CD4-positive, alpha-beta T cell (primary cell): ENCODE data around the gene RILPL1. TPM values are rescaled to one million over a fixed set of nuclear protein-coding genes. Genes with fewer than 3 reads are reported as not detected.

Experiments used
- ATAC-seq: fragments of 200-7000 bp; cut with Tn5 transposase; one replicate; pipeline ENCODE4 v1.10.0; 2022; ENCODE audit warnings: mild to moderate bottlenecking; ENCODE audit not compliant: poor library complexity
- CTCF ChIA-PET: fragments of 350-600 bp; sonication (Branson Sonifier 250); formaldehyde crosslinking; loops from one replicate; lab custom pipeline; 2021; ENCODE audit warnings: antibody characterized with exemption, inconsistent platforms; lab: Charles Lee
- POLR2A ChIA-PET: fragments of 350-600 bp; sonication (Branson Sonifier 250); formaldehyde crosslinking; loops from one replicate; lab custom pipeline; 2021; ENCODE audit warnings: antibody characterized with exemption, inconsistent platforms; lab: Charles Lee
- DNase-seq, 14 experiments: peaks; one replicate each; pipeline ENCODE4 v3.0.0-alpha.2; 2013 to 2020; ENCODE audit warnings: mixed read lengths in 2 of 14
- H3K27ac ChIP-seq, 2 donors: one replicate each; pipeline versions ENCODE4 v1.5.1 to v1.7.0; 2013; ENCODE audit warnings: low read length in 2 of 2, low read depth in 1 of 2, mild to moderate bottlenecking in 1 of 2
- H3K27me3 ChIP-seq, 2 experiments: 1 replicate in 1 of 2; 2 replicates in 1 of 2; pipeline versions ENCODE4 v1.6.1 to v1.7.0; 2013; ENCODE audit warnings: low read length in 2 of 2, control low read depth in 1 of 2, mild to moderate bottlenecking in 1 of 2, moderate library complexity in 1 of 2; ENCODE audit not compliant: insufficient read depth in 2 of 2, control insufficient read depth in 1 of 2
- H3K36me3 ChIP-seq: one replicate; pipeline ENCODE4 v1.6.1; 2013; ENCODE audit warnings: low read length, control low read depth; ENCODE audit not compliant: insufficient read depth
- H3K4me1 ChIP-seq: one replicate; pipeline ENCODE4 v1.6.1; 2013; ENCODE audit warnings: low read length, control low read depth; ENCODE audit not compliant: insufficient read depth
- H3K4me3 ChIP-seq: one replicate; pipeline ENCODE4 v1.5.1; 2013; ENCODE audit warnings: mild to moderate bottlenecking, low read length, moderate library complexity
- H3K9me3 ChIP-seq, 2 experiments: 1 replicate in 1 of 2; 2 replicates in 1 of 2; pipeline versions ENCODE4 v1.6.1 to v1.7.0; 2013; ENCODE audit warnings: low read length in 2 of 2, mild to moderate bottlenecking in 2 of 2, control low read depth in 1 of 2, moderate library complexity in 1 of 2; ENCODE audit not compliant: control insufficient read depth in 1 of 2, insufficient read depth in 1 of 2
- H3K27ac Mint-ChIP-seq: one replicate; pipeline ENCODE4 v1.8.0; 2020; ENCODE audit warnings: mixed read lengths
- H3K27me3 Mint-ChIP-seq: one replicate; pipeline ENCODE4 v1.8.0; 2021; ENCODE audit warnings: mixed read lengths
- H3K36me3 Mint-ChIP-seq: one replicate; pipeline ENCODE4 v1.8.0; 2021; ENCODE audit warnings: low read depth, mixed read lengths
- H3K4me1 Mint-ChIP-seq: one replicate; pipeline ENCODE4 v1.8.0; 2021; ENCODE audit warnings: low read depth, mixed read lengths
- H3K4me3 Mint-ChIP-seq: one replicate; pipeline ENCODE4 v1.8.0; 2020; ENCODE audit warnings: mild to moderate bottlenecking, mixed read lengths
- H3K9me3 Mint-ChIP-seq: one replicate; pipeline ENCODE4 v1.8.0; 2020; ENCODE audit warnings: mixed read lengths
- intact Hi-C, 2 experiments: fragments of 100-400 bp; cut with DNase I in 1 of 2; cut with micrococcal nuclease in 1 of 2; formaldehyde crosslinking; loops; one replicate each; pipeline versions ENCODE4 v1.15.1 to v1.9.0; 2023 to 2025; cut with DNase I, micrococcal nuclease
- total RNA-seq, 174 experiments: library from RNA in 2 of 174; stranded (reverse) in 2 of 174; gene quantifications; one replicate each; pipeline ENCODE4 v1.2.3 and lab custom pipeline; 2021 to 2026
- TF ChIP-seq, protein P1 (sequence below): fragments of 200-600 bp; IDR thresholded peaks from one replicate; pipeline ENCODE4 v1.8.0; 2022; ENCODE audit warnings: antibody characterized with exemption, mild to moderate bottlenecking

RILPL1 gene
- total RNA-seq, 2 experiments from 2014 or later = 3.3 to 3.4 TPM

DNA sequence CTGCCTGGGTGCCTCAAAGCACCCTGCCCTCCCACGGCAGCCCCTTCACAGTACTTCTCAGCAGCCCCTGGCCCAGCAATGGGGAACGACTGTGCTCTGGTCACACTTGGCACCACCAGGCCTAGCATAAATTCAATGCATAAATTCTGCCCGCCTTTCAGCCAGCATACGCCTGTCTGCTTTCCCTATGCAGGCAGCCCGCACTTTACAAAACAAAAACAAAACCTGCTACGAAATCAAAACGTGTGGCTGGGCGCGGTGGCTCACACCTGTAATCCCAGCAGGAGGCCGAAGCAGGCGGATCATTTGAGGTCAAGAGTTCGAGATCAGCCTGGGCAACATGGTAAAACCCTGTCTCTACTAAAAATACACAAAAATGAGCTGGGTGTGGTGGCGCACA, 42.0 kb downstream of the RILPL1 start:
- Histone ChIP-seq H3K36me3 (no peaks in the 10 kb centered on the region), H3K4me3 (no peak overlapping the region), H3K27me3 (no peaks in the 10 kb centered on the region), H3K27ac (no peak overlapping the region), H3K9me3 (no peaks in the 10 kb centered on the region), H3K4me1 (no peaks in the 10 kb centered on the region)
- no peak for ATAC-seq
- Mint-ChIP-seq H3K4me1 (no peaks in the 10 kb centered on the region), H3K27ac (no peak overlapping the region), H3K36me3 (no peaks in the 10 kb centered on the region), H3K9me3 (no peaks in the 10 kb centered on the region), H3K27me3 (no peaks in the 10 kb centered on the region), H3K4me3 (no peak overlapping the region)
- DNase-seq = no peak
- ChIA-PET CTCF (no interaction called here), POLR2A (no interaction called here)
- intact Hi-C loops = no loop called here
- TF ChIP-seq, protein P1, sequence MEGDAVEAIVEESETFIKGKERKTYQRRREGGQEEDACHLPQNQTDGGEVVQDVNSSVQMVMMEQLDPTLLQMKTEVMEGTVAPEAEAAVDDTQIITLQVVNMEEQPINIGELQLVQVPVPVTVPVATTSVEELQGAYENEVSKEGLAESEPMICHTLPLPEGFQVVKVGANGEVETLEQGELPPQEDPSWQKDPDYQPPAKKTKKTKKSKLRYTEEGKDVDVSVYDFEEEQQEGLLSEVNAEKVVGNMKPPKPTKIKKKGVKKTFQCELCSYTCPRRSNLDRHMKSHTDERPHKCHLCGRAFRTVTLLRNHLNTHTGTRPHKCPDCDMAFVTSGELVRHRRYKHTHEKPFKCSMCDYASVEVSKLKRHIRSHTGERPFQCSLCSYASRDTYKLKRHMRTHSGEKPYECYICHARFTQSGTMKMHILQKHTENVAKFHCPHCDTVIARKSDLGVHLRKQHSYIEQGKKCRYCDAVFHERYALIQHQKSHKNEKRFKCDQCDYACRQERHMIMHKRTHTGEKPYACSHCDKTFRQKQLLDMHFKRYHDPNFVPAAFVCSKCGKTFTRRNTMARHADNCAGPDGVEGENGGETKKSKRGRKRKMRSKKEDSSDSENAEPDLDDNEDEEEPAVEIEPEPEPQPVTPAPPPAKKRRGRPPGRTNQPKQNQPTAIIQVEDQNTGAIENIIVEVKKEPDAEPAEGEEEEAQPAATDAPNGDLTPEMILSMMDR = no peak

DNA sequence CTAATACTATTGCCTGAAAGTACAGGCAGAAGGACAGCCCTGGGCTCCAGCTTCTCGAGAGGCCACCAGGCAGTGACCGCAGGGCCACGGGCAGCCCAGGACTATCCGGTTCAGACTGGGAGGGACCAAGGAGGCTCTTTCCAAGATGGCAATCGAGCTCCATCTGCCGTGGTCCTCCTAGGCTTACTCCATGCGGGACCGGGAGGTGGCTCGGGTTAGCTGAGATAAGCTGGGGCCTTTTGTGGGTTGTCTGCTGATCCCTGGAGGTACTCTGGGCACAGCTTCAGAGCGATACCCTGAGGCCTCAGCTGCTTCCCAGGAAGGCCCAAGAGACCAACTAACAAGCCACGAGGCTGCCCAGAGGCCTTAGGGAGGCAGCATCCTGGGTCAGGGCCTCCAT, 42.5 kb downstream of the RILPL1 start:
- Histone ChIP-seq H3K27ac (no peak overlapping the region), H3K36me3 (no peaks in the 10 kb centered on the region), H3K4me3 (no peak overlapping the region), H3K4me1 (no peaks in the 10 kb centered on the region), H3K27me3 (no peaks in the 10 kb centered on the region), H3K9me3 (no peaks in the 10 kb centered on the region)
- ATAC-seq (no peak), DNase-seq (no peak)
- H3K27ac Mint-ChIP-seq = no peak overlapping the region
- intact Hi-C loops = no loop called here
- no peaks in the 10 kb centered on the region for H3K36me3 Mint-ChIP-seq
- no peaks in the 10 kb centered on the region for H3K27me3 Mint-ChIP-seq
- TF ChIP-seq, protein P1 = no peak
- no peak overlapping the region for H3K4me3 Mint-ChIP-seq
- peaks cover 2% of the 10 kb centered on the region for H3K4me1 Mint-ChIP-seq
- CTCF ChIA-PET = no interaction called here
- H3K9me3 Mint-ChIP-seq = no peaks in the 10 kb centered on the region
- POLR2A ChIA-PET = no interaction called here

DNA sequence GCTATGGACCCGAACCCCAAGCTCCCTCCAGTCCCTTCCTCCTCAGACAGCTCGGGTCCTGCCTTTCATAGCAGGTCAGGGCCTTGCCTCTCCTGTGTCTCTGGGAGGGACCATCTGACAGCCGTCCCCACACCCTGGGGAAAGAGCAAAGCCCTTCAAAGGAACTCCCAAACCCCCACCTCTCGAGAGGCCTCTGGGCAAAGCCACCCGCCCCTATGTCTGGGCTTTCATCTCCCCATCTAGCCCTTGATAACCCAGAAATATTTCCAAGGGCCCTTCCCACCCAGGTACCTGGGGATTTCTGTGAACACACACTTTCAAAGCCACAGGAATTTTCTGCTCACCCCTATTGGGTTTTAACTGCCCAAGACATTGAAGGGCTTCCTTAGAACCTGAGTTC, 43.4 kb downstream of the RILPL1 start:
- no peaks in the 10 kb centered on the region for H3K9me3 ChIP-seq
- no peak overlapping the region for H3K4me3 ChIP-seq
- Mint-ChIP-seq H3K4me1 (peaks cover 9% of the 10 kb centered on the region), H3K36me3 (no peaks in the 10 kb centered on the region), H3K4me3 (no peak overlapping the region), H3K27me3 (no peaks in the 10 kb centered on the region), H3K27ac (no peak overlapping the region), H3K9me3 (no peaks in the 10 kb centered on the region)
- ChIA-PET CTCF (interaction anchor here (1.0 kb wide), 1 partner anchor 30 kb away, joined by 3 read pairs; no protein-coding TSS in a partner anchor), POLR2A (no interaction called here)
- TF ChIP-seq, protein P1 = no peak
- H3K4me1 ChIP-seq = peaks cover 2% of the 10 kb centered on the region
- ATAC-seq = no peak
- DNase-seq = no peak
- H3K36me3 ChIP-seq = no peaks in the 10 kb centered on the region
- H3K27ac ChIP-seq = no peak overlapping the region
- H3K27me3 ChIP-seq = no peaks in the 10 kb centered on the region
- intact Hi-C loops = no loop called here
